Measurements from ENCODE around the gene FAM174C.
A peak's percentile ranks its signal among the peaks of the same experiment; 100 is the strongest.

The FAM174C gene

DNA sequence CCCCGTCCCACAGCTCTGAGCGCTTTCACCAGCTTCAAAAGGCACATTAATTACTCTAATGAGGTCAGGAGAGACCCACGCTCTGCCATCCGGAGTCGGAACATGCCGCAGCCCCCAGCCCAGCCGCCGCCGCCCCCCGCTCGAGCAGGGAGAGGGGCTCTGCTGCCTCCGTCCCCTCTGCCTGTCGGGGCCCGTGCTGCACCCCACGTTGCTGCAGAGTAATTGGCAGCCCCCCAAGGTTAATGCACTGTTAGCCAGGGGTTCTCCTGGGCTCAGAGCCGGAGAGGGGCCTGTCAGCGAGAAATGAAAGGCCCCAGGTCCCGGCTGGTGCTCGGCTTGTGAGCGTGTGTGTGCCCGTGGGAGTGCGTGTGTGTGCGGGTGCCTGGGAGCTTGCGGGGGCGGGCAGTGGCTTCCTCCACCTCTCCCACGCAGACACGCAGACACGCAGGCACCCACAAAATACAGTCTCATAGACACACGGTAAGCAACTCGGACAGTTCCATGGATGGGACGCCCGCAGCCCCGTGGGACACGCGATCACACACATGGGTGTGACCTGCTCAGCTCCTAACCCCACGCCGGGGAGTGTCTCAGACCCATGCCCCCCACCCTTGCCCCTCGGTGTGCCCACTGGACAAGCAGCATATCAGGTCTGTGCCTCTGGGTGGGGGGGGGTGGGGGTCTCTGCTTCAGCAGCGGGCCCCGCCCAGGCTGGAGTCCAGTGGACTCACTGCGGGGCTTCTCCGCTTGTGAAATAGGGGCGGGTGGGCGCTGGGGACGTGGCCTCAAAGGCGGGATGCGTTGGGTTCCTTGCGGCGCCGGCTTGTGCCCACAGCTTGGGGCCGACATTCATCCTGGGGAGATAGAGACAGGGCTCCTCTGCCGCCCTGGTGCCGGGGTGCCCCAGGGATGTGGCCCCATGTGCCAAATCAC is 5.6 kb downstream of the FAM174C start:
- H3K4me3 Mint-ChIP-seq: no peak overlapping the region
- no peak for DNase-seq (ENCODE audit: low spot score in 2 of 2)
- no peak for ATAC-seq (replicated peaks; ENCODE audit: extremely low read depth, poor library complexity, severe bottlenecking)
- peaks cover 27% of the 10 kb centered on the region for H3K4me1 Mint-ChIP-seq
- H3K9me3 Mint-ChIP-seq: no peaks in the 10 kb centered on the region
- H3K36me3 Mint-ChIP-seq (ENCODE audit: insufficient read depth): peaks cover 9% of the 10 kb centered on the region
- peak overlapping the region; percentile 87 for H3K27ac Mint-ChIP-seq (ENCODE audit: low read depth)
- peaks cover 15% of the 10 kb centered on the region for H3K27me3 Mint-ChIP-seq

GRCh38 chr19:1281569-1282287 is 6.4 kb downstream of the FAM174C start:
- Mint-ChIP-seq H3K27ac (ENCODE audit: low read depth) (no peak overlapping the region), H3K27me3 (peaks cover 22% of the 10 kb centered on the region), H3K4me1 (peaks cover 24% of the 10 kb centered on the region), H3K36me3 (ENCODE audit: insufficient read depth) (peaks cover 7% of the 10 kb centered on the region), H3K9me3 (no peaks in the 10 kb centered on the region), H3K4me3 (no peak overlapping the region)
- DNase-seq (ENCODE audit: low spot score in 2 of 2): no peak
- ATAC-seq (replicated peaks; ENCODE audit: extremely low read depth, poor library complexity, severe bottlenecking): no peak

DNA sequence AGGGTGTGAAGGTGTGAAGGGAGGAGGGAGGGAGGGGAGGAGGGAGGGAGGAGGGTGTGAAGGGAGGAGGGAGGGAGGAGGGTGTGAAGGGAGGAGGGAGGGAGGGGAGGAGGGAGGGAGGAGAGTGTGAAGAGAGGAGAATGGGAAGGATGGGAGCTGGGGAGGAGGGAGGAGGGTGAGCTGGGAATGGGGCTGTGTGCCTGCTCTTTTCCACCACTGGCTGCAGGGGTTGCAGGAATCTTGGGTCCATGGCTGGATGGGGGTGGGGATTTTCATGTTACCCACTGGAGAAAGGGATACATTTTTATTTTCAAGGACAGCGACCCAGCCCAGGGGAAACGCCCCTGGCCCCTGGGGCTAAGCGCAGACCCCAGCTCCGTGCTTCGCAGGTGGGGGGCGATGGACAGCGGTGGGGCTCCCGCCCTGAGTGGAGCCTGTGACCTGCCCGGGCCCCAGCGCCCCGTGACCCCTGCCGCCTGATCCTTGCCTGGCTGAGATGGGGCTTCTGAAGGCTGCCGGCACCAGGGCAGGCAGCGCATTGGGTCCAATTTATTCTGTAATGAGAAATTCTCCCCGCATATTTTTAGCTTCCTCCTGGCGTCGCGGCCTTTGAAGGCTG is 7.4 kb downstream of the FAM174C start:
- H3K9me3 Mint-ChIP-seq: no peaks in the 10 kb centered on the region
- peaks cover 7% of the 10 kb centered on the region for H3K36me3 Mint-ChIP-seq (ENCODE audit: insufficient read depth)
- no peak for DNase-seq (ENCODE audit: low spot score in 2 of 2)
- ATAC-seq (replicated peaks; ENCODE audit: extremely low read depth, poor library complexity, severe bottlenecking): no peak
- H3K27me3 Mint-ChIP-seq: peaks cover 24% of the 10 kb centered on the region
- H3K4me1 Mint-ChIP-seq: peaks cover 22% of the 10 kb centered on the region
- no peak overlapping the region for H3K27ac Mint-ChIP-seq (ENCODE audit: low read depth)
- no peak overlapping the region for H3K4me3 Mint-ChIP-seq

DNA sequence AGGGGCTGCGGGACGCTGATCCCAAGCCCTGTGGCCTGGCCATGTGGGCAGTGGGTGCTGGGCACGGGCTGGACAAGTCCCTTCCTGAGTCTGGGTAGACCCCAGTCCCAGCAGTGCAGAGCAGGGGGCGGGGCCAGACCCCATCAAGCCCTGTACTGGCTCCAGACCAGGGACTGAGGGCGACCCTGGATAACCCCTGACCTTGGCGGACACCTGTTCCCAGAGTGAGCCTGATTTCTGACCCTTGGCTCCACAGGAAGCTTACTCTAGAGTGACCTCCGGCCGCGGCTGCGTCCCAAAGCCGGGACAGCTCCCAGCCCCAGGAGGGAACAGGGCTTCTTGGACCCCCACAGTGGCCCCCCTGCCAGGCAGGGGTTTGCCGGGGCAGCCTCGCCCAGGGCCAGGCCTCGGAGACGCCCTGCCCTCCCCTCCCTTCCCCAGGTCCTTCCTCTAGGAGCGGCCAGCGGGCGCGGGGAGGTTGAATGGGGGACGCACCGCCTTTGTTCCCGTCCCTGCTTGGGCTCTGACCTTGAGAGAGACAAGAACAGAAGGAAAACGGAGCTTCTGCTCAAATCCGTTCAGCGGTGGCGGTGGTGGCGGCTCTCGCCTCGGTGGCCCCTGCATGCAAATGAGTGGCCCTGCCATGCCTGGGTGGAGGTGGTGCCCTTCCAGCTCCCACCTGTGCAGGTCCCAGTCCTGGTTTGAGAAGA is 8.0 kb downstream of the FAM174C start:
- H3K4me3 Mint-ChIP-seq: no peak overlapping the region
- peaks cover 22% of the 10 kb centered on the region for H3K4me1 Mint-ChIP-seq
- H3K36me3 Mint-ChIP-seq (ENCODE audit: insufficient read depth): peaks cover 5% of the 10 kb centered on the region
- no peaks in the 10 kb centered on the region for H3K9me3 Mint-ChIP-seq
- DNase-seq (ENCODE audit: low spot score in 2 of 2): no peak
- no peak for ATAC-seq (replicated peaks; ENCODE audit: extremely low read depth, poor library complexity, severe bottlenecking)
- H3K27ac Mint-ChIP-seq (ENCODE audit: low read depth): no peak overlapping the region
- H3K27me3 Mint-ChIP-seq: peaks cover 24% of the 10 kb centered on the region

GRCh38 chr19:1283917-1284292 is 8.6 kb downstream of the FAM174C start:
- Mint-ChIP-seq H3K4me3 (no peak overlapping the region), H3K9me3 (no peaks in the 10 kb centered on the region), H3K36me3 (ENCODE audit: insufficient read depth) (peaks cover 5% of the 10 kb centered on the region), H3K27ac (ENCODE audit: low read depth) (no peak overlapping the region), H3K27me3 (peaks cover 24% of the 10 kb centered on the region), H3K4me1 (peaks cover 22% of the 10 kb centered on the region)
- DNase-seq (ENCODE audit: low spot score in 2 of 2): no peak
- ATAC-seq (replicated peaks; ENCODE audit: extremely low read depth, poor library complexity, severe bottlenecking): no peak

GRCh38 chr19:1284293-1284978 is 9.1 kb downstream of the FAM174C start:
- Mint-ChIP-seq H3K36me3 (ENCODE audit: insufficient read depth) (peaks cover 5% of the 10 kb centered on the region), H3K9me3 (no peaks in the 10 kb centered on the region), H3K4me1 (peaks cover 21% of the 10 kb centered on the region), H3K27ac (ENCODE audit: low read depth) (no peak overlapping the region), H3K4me3 (peak overlapping the region; percentile 40), H3K27me3 (peaks cover 24% of the 10 kb centered on the region)
- ATAC-seq (replicated peaks; ENCODE audit: extremely low read depth, poor library complexity, severe bottlenecking) (no peak), DNase-seq (ENCODE audit: low spot score in 2 of 2) (no peak)

DNA sequence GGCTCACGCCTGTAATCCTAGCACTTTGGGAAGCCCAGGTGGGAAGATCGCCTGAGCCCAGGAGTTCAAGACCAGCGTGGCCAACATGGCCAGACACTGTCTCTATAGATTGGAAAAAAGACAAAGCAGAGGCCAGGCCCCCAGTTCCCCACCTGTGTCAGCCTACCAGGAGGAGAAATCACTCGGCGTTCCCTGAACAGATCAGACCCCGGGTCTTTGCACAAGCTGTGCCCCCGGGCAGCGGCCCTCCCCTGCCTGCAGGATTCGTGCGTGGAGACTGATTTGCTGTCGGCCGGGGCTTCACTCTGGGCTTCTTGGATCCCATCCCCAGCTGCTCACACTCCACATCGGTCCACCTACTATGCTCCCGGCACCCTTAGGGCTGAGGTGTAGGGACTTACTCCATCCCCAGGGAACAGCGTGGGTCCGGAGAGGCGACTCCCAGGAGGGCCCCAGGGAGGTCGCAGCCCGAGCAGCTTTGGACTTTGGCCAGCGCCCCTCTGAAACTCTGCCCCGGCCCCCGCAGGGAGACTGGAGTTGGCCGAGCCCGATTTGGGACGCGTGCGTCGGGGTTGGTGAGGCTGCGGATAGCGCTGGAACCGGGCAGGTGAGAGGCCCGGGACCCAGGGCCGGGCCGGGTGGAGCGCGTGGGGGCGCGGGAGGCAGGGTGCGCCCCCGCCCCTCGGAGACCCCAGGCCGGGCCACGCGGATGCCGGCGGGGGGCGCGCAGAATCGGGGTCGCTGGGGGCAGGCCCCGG is 9.8 kb downstream of the FAM174C start:
- H3K27ac Mint-ChIP-seq (ENCODE audit: low read depth): no peak overlapping the region
- peaks cover 24% of the 10 kb centered on the region for H3K27me3 Mint-ChIP-seq
- no peaks in the 10 kb centered on the region for H3K9me3 Mint-ChIP-seq
- ATAC-seq (replicated peaks; ENCODE audit: extremely low read depth, poor library complexity, severe bottlenecking) (no peak), DNase-seq (ENCODE audit: low spot score in 2 of 2) (no peak)
- H3K4me1 Mint-ChIP-seq: peaks cover 14% of the 10 kb centered on the region
- H3K36me3 Mint-ChIP-seq (ENCODE audit: insufficient read depth): peaks cover 2% of the 10 kb centered on the region
- peak overlapping the region; percentile 40 for H3K4me3 Mint-ChIP-seq

- DNase-seq (ENCODE audit: low spot score in 2 of 2) (no peak), ATAC-seq (replicated peaks; ENCODE audit: extremely low read depth, poor library complexity, severe bottlenecking) (no peak)
- Mint-ChIP-seq H3K27me3 (peaks cover 24% of the 10 kb centered on the region), H3K27ac (ENCODE audit: low read depth) (no peak within 1 kb of the TSS), H3K4me3 (peak within 1 kb of the TSS; percentile 69), H3K9me3 (no peaks in the 10 kb centered on the region), H3K4me1 (peaks cover 9% of the 10 kb centered on the region), H3K36me3 (ENCODE audit: insufficient read depth) (peaks cover 2% of the 10 kb centered on the region)
Observed at GRCh38 chr19:1285737-1286360, 10.5 kb downstream of the FAM174C start, which contains the start of gene EFNA2. TSS of gene EFNA2 (plus strand) at chr19:1285873. CDS start at chr19:1286169, 296 bp downstream.

DNA sequence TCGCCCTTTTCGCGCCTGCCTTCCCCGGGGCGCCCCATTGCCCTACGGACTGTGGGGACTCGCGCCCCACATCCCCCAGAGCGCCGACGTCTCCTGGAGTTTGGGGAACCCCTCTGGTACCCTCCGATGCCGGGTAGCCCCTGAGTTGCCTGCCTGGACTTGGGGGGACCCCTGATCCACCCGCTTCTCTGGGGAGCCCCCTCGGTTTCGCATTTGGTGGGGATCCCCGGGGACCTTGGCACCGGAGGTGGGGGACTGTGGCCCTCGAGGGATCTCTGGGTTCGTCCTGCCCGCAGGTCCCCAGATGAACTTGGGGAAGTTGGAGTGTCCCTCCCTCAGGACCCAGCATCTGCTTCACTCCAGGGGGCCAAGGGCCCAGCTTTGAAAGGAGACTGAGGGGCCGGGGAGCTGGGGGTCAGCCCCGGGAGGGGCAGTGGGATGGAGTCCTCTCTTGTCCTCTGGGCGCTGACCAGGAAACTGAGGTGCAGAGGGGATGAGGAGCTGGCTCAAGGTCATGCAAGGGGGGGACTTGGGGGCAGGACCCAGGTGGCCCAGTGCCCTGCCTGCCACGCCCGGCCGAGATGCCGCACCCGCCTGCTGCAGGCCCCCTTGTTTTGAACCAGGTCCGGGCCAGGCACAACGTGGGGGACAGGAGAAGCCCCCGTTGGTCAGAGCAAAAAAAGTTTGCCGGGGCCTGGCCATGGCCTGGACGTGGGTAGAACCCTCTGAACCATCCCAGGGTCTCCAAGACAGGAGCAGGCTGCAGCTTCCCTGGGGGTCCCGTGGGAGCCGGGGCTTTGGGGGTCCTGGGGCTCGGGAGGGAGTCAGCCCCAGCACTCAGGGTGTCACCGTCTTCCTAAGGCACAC is 11.4 kb downstream of the FAM174C start:
- Mint-ChIP-seq H3K4me1 (peaks cover 6% of the 10 kb centered on the region), H3K9me3 (no peaks in the 10 kb centered on the region), H3K27me3 (peaks cover 24% of the 10 kb centered on the region), H3K36me3 (ENCODE audit: insufficient read depth) (no peaks in the 10 kb centered on the region), H3K27ac (ENCODE audit: low read depth) (no peak overlapping the region), H3K4me3 (peak overlapping the region; percentile 69)
- DNase-seq (ENCODE audit: low spot score in 2 of 2) (no peak), ATAC-seq (replicated peaks; ENCODE audit: extremely low read depth, poor library complexity, severe bottlenecking) (no peak)

GRCh38 chr19:1287354-1288225 is 12.3 kb downstream of the FAM174C start:
- no peak overlapping the region for H3K27ac Mint-ChIP-seq (ENCODE audit: low read depth)
- peaks cover 1% of the 10 kb centered on the region for H3K36me3 Mint-ChIP-seq (ENCODE audit: insufficient read depth)
- peaks cover 5% of the 10 kb centered on the region for H3K4me1 Mint-ChIP-seq
- H3K27me3 Mint-ChIP-seq: peaks cover 32% of the 10 kb centered on the region
- DNase-seq (ENCODE audit: low spot score in 2 of 2) (no peak), ATAC-seq (replicated peaks; ENCODE audit: extremely low read depth, poor library complexity, severe bottlenecking) (no peak)
- H3K9me3 Mint-ChIP-seq: no peaks in the 10 kb centered on the region
- no peak overlapping the region for H3K4me3 Mint-ChIP-seq

Data from central memory CD8-positive, alpha-beta T cell (primary cell).